ENCODE results near the gene IQCH.
"Not testable (repeated sequence)": the region's sequence is repeated elsewhere in the genome, so short reads cannot be mapped to it uniquely, and the experiment has no call there.

The IQCH gene

GRCh38 chr15:67419705-67420104, 165.1 kb downstream of the IQCH start:
- Mint-ChIP-seq H3K9me3 (no peaks in the 10 kb centered on the region), H3K27ac (no peak overlapping the region), H3K36me3 (ENCODE audit: low read depth) (no peaks in the 10 kb centered on the region), H3K27me3 (ENCODE audit: low read depth) (no peaks in the 10 kb centered on the region), H3K4me1 (ENCODE audit: low read depth) (no peaks in the 10 kb centered on the region), H3K4me3 (no peak overlapping the region)

GRCh38 chr15:67420137-67420536, 165.6 kb downstream of the IQCH start:
- no peaks in the 10 kb centered on the region for H3K36me3 Mint-ChIP-seq (ENCODE audit: low read depth)
- no peaks in the 10 kb centered on the region for H3K27me3 Mint-ChIP-seq (ENCODE audit: low read depth)
- no peaks in the 10 kb centered on the region for H3K9me3 Mint-ChIP-seq
- H3K4me3 Mint-ChIP-seq: no peak overlapping the region
- H3K27ac Mint-ChIP-seq: no peak overlapping the region
- no peaks in the 10 kb centered on the region for H3K4me1 Mint-ChIP-seq (ENCODE audit: low read depth)

- H3K36me3 Mint-ChIP-seq (ENCODE audit: low read depth): no peaks in the 10 kb centered on the region
- H3K4me1 Mint-ChIP-seq (ENCODE audit: low read depth): no peaks in the 10 kb centered on the region
- H3K9me3 Mint-ChIP-seq: no peaks in the 10 kb centered on the region
- no peaks in the 10 kb centered on the region for H3K27me3 Mint-ChIP-seq (ENCODE audit: low read depth)
- H3K27ac Mint-ChIP-seq: no peak overlapping the region
- H3K4me3 Mint-ChIP-seq: no peak overlapping the region
Observed at GRCh38 chr15:67421105-67421504, 166.5 kb downstream of the IQCH start.

- Mint-ChIP-seq H3K9me3 (no peaks in the 10 kb centered on the region), H3K4me1 (ENCODE audit: low read depth) (no peaks in the 10 kb centered on the region), H3K27ac (no peak overlapping the region), H3K4me3 (no peak overlapping the region), H3K36me3 (ENCODE audit: low read depth) (no peaks in the 10 kb centered on the region), H3K27me3 (ENCODE audit: low read depth) (no peaks in the 10 kb centered on the region)
Observed at GRCh38 chr15:67422296-67422695, 167.7 kb downstream of the IQCH start.

GRCh38 chr15:67433495-67434099, 179.0 kb downstream of the IQCH start:
- H3K4me3 Mint-ChIP-seq: no peak overlapping the region
- no peaks in the 10 kb centered on the region for H3K4me1 Mint-ChIP-seq (ENCODE audit: low read depth)
- H3K27ac Mint-ChIP-seq: no peak overlapping the region
- no peaks in the 10 kb centered on the region for H3K9me3 Mint-ChIP-seq
- H3K36me3 Mint-ChIP-seq (ENCODE audit: low read depth): no peaks in the 10 kb centered on the region
- H3K27me3 Mint-ChIP-seq (ENCODE audit: low read depth): peaks cover 13% of the 10 kb centered on the region

- not testable (repeated sequence) for H3K9me3 Mint-ChIP-seq; H3K36me3 Mint-ChIP-seq (ENCODE audit: low read depth); H3K4me1 Mint-ChIP-seq (ENCODE audit: low read depth); H3K4me3 Mint-ChIP-seq; H3K27ac Mint-ChIP-seq
- peaks cover 20% of the 10 kb centered on the region for H3K27me3 Mint-ChIP-seq (ENCODE audit: low read depth)
Observed at GRCh38 chr15:67436351-67437250, 182.0 kb downstream of the IQCH start.

GRCh38 chr15:67444100-67444499, 189.5 kb downstream of the IQCH start:
- Mint-ChIP-seq H3K9me3 (no peaks in the 10 kb centered on the region), H3K27me3 (ENCODE audit: low read depth) (peaks cover 19% of the 10 kb centered on the region), H3K36me3 (ENCODE audit: low read depth) (no peaks in the 10 kb centered on the region), H3K4me1 (ENCODE audit: low read depth) (no peaks in the 10 kb centered on the region), H3K27ac (no peak overlapping the region), H3K4me3 (no peak overlapping the region)

GRCh38 chr15:67446449-67446848, 191.9 kb downstream of the IQCH start:
- no peak overlapping the region for H3K27ac Mint-ChIP-seq
- no peaks in the 10 kb centered on the region for H3K4me1 Mint-ChIP-seq (ENCODE audit: low read depth)
- no peaks in the 10 kb centered on the region for H3K9me3 Mint-ChIP-seq
- H3K36me3 Mint-ChIP-seq (ENCODE audit: low read depth): no peaks in the 10 kb centered on the region
- peaks cover 18% of the 10 kb centered on the region for H3K27me3 Mint-ChIP-seq (ENCODE audit: low read depth)
- no peak overlapping the region for H3K4me3 Mint-ChIP-seq

- H3K36me3 Mint-ChIP-seq (ENCODE audit: low read depth); H3K27ac Mint-ChIP-seq; H3K4me3 Mint-ChIP-seq; H3K9me3 Mint-ChIP-seq; H3K4me1 Mint-ChIP-seq (ENCODE audit: low read depth): not testable (repeated sequence)
- peaks cover 27% of the 10 kb centered on the region for H3K27me3 Mint-ChIP-seq (ENCODE audit: low read depth)
Observed at GRCh38 chr15:67448372-67448771, 193.8 kb downstream of the IQCH start.

GRCh38 chr15:67453703-67454102, 199.1 kb downstream of the IQCH start:
- H3K4me3 Mint-ChIP-seq; H3K36me3 Mint-ChIP-seq (ENCODE audit: low read depth); H3K27ac Mint-ChIP-seq; H3K9me3 Mint-ChIP-seq; H3K4me1 Mint-ChIP-seq (ENCODE audit: low read depth): not testable (repeated sequence)
- H3K27me3 Mint-ChIP-seq (ENCODE audit: low read depth): peaks cover 42% of the 10 kb centered on the region

- H3K27me3 Mint-ChIP-seq (ENCODE audit: low read depth): peaks cover 33% of the 10 kb centered on the region
- no peak overlapping the region for H3K4me3 Mint-ChIP-seq
- no peaks in the 10 kb centered on the region for H3K36me3 Mint-ChIP-seq (ENCODE audit: low read depth)
- H3K4me1 Mint-ChIP-seq (ENCODE audit: low read depth): peaks cover 2% of the 10 kb centered on the region
- H3K27ac Mint-ChIP-seq: no peak overlapping the region
- H3K9me3 Mint-ChIP-seq: no peaks in the 10 kb centered on the region
Observed at GRCh38 chr15:67456677-67457529, 202.3 kb downstream of the IQCH start.

GRCh38 chr15:67458331-67459029, 203.9 kb downstream of the IQCH start:
- no peaks in the 10 kb centered on the region for H3K36me3 Mint-ChIP-seq (ENCODE audit: low read depth)
- no peak overlapping the region for H3K27ac Mint-ChIP-seq
- H3K4me3 Mint-ChIP-seq: no peak overlapping the region
- H3K4me1 Mint-ChIP-seq (ENCODE audit: low read depth): peaks cover 2% of the 10 kb centered on the region
- no peaks in the 10 kb centered on the region for H3K9me3 Mint-ChIP-seq
- H3K27me3 Mint-ChIP-seq (ENCODE audit: low read depth): peaks cover 27% of the 10 kb centered on the region

GRCh38 chr15:67460521-67460920, 205.9 kb downstream of the IQCH start:
- Mint-ChIP-seq H3K27me3 (ENCODE audit: low read depth) (peaks cover 14% of the 10 kb centered on the region), H3K9me3 (no peaks in the 10 kb centered on the region), H3K4me1 (ENCODE audit: low read depth) (peaks cover 2% of the 10 kb centered on the region), H3K4me3 (no peak overlapping the region), H3K36me3 (ENCODE audit: low read depth) (no peaks in the 10 kb centered on the region), H3K27ac (no peak overlapping the region)

- Mint-ChIP-seq H3K9me3 (no peaks in the 10 kb centered on the region), H3K4me3 (no peak overlapping the region), H3K27me3 (ENCODE audit: low read depth) (peaks cover 6% of the 10 kb centered on the region), H3K27ac (no peak overlapping the region), H3K36me3 (ENCODE audit: low read depth) (no peaks in the 10 kb centered on the region), H3K4me1 (ENCODE audit: low read depth) (peaks cover under 1% of the 10 kb centered on the region)
Observed at GRCh38 chr15:67461735-67462134, 207.1 kb downstream of the IQCH start.
